Stimulated activated memory B cell treated with anti-CD40 and anti-IgM and Interleukin-4, amounts not matched to agents 10 μg/mL and 1 μg/mL and 100 μg/mL, for 72 hours (primary cell): ENCODE measurements around the gene MCFD2.

Source experiments
- ATAC-seq: fragments of 150-1000 bp; cut with Tn5 transposase; 2 replicates; pipeline ENCODE4 v1.10.0; 2021
- H3K27ac Mint-ChIP-seq: one replicate; pipeline ENCODE4 v1.8.0; 2022; ENCODE audit warnings: mild to moderate bottlenecking, mixed read lengths
- H3K27me3 Mint-ChIP-seq: one replicate; pipeline ENCODE4 v1.8.0; 2022; ENCODE audit warnings: mixed read lengths
- H3K36me3 Mint-ChIP-seq: one replicate; pipeline ENCODE4 v1.8.0; 2022; ENCODE audit warnings: mixed read lengths
- H3K4me1 Mint-ChIP-seq: one replicate; pipeline ENCODE4 v1.8.0; 2022; ENCODE audit warnings: mixed read lengths
- H3K4me3 Mint-ChIP-seq: one replicate; pipeline ENCODE4 v1.8.0; 2022; ENCODE audit warnings: mild to moderate bottlenecking, moderate library complexity, mixed read lengths
- H3K9me3 Mint-ChIP-seq: one replicate; pipeline ENCODE4 v1.8.0; 2022; ENCODE audit warnings: mixed read lengths

Gene MCFD2

DNA sequence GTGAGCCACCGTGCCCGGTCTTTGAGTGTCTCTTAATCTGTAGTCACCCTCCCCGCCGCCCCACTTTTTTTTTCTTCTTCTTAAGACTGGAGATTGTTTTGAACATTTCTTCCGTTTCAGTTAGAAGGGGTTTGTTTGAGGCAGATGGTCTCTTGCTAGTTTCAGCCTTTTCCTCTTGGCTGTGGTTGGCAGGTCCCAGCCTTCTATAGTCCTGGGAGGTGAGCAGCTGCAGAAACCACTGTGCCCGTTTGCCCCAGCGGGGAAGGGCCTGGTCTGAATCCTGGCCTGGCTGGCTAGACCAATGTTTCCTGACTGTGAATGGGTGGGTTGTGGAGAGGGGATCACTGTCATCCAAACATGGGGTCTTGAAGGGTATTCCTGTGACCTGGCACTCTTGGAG, 30.1 kb upstream of the MCFD2 start:
- Mint-ChIP-seq H3K9me3 (no peaks in the 10 kb centered on the region), H3K36me3 (peaks cover 19% of the 10 kb centered on the region), H3K27ac (peak overlapping the region; percentile 94), H3K4me3 (no peak overlapping the region), H3K27me3 (no peaks in the 10 kb centered on the region), H3K4me1 (peaks cover 81% of the 10 kb centered on the region)
- no peak for ATAC-seq

DNA sequence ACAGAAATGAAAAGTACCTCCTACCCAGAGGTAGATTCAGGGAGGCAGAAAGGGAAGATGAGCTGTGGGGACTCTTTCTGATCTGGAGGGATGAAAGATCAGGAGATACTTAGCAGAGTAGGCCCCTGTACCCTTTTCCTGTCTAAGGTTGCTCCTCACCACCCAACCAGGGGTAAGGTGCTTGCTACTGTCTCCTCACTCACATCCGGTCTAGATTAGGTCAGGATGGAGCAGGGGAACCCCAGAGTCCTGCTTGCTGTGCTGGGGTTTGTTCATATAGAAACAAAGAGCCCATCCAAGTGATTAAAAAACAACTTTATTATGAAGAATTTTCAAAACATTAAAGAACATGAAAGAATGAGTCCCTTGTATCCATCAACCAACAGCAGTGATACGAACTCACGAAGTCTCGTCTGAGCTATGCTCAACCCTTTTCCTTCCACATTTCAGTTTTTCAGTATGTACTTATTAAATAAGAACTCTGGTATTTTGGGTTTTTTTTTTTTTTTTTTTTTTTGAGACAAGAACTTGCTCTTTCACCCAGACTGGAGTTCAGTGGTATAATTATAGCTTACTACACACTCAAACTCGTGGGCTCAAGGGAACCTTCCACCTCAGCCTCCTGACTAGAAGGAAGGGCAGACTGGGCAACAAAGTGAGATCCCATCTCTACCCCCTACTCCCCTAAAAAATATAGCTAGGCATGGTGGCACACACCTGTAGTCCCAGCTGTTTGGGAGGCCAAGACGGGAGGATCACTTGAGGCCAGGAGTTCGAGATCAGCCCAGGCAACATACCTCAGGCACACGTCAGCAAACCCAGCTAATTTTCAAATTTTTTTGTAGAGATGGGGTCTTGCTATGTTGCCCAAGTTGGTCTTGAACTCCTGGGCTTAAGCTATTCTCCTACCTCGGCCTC, 28.5 kb upstream of the MCFD2 start:
- H3K4me1 Mint-ChIP-seq: peaks cover 79% of the 10 kb centered on the region

DNA sequence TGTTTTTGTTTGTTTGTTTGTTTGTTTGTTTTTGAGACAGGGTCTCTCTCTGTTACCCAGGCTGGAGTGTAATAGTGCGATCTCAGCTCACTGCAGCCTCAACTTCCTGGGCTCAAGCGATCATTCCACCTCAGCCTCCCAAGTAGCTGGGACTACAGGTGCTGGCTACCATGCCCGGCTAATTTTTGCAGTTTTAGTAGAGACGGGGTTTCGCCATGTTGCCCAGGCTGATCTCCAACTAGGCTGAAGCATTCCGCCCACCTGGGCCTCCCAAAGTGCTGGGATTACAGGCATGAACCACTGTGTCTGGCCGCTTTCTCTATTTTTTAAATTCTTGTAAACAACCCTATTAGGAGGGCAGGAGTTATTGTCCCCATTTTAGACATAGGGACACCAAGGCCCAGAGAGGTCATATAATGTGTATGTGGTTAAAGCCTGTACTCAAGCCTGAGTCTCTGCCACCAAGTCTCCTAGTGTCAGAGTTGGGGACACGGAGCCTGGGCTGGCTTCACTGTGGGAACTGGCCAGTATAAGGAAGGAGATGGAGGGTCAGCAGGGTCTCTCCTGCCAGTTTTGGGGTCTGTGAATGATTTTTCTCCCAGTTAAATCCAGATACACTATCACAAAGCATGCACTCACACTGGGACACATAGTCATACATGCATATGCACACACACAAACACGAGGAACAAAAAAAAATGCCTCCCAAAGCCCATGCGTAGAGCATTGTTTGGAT, 27.5 kb upstream of the MCFD2 start:
- Mint-ChIP-seq H3K36me3 (peaks cover 13% of the 10 kb centered on the region), H3K27ac (peak overlapping the region; percentile 94), H3K4me1 (peaks cover 74% of the 10 kb centered on the region), H3K9me3 (no peaks in the 10 kb centered on the region), H3K27me3 (no peaks in the 10 kb centered on the region), H3K4me3 (peak overlapping the region; percentile 98)
- no peak for ATAC-seq

More for the DNA sequence above, 28.5 kb upstream of the MCFD2 start:
- Mint-ChIP-seq H3K27me3 (no peaks in the 10 kb centered on the region), H3K27ac (peak overlapping the region; percentile 94), H3K4me3 (peak overlapping the region; percentile 98), H3K36me3 (peaks cover 13% of the 10 kb centered on the region), H3K9me3 (no peaks in the 10 kb centered on the region)
- peak; percentile 68 for ATAC-seq

DNA sequence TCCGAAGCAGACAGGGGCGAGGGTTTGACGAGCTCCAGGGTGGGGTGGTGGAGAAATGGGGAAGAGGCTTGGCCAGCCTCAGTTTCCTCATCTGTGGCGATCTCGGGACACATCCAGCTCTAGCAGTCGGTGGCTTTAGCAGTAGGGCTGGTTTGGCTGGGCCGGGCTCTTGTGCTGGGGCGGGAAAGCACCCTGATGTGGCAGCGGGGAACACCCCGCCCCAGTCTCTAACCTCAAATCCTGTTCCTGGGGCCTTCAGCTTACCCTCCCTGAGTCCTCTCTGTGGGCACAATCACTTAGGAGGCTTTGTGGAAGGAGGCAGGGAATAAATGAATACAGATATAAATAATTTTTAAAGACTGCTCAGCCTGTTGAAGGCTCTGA, 26.5 kb upstream of the MCFD2 start:
- Mint-ChIP-seq H3K27me3 (no peaks in the 10 kb centered on the region), H3K4me3 (peak overlapping the region; percentile 98), H3K9me3 (no peaks in the 10 kb centered on the region), H3K36me3 (peaks cover 16% of the 10 kb centered on the region), H3K27ac (peak overlapping the region; percentile 94), H3K4me1 (peaks cover 78% of the 10 kb centered on the region)
- ATAC-seq: peak; percentile 68

DNA sequence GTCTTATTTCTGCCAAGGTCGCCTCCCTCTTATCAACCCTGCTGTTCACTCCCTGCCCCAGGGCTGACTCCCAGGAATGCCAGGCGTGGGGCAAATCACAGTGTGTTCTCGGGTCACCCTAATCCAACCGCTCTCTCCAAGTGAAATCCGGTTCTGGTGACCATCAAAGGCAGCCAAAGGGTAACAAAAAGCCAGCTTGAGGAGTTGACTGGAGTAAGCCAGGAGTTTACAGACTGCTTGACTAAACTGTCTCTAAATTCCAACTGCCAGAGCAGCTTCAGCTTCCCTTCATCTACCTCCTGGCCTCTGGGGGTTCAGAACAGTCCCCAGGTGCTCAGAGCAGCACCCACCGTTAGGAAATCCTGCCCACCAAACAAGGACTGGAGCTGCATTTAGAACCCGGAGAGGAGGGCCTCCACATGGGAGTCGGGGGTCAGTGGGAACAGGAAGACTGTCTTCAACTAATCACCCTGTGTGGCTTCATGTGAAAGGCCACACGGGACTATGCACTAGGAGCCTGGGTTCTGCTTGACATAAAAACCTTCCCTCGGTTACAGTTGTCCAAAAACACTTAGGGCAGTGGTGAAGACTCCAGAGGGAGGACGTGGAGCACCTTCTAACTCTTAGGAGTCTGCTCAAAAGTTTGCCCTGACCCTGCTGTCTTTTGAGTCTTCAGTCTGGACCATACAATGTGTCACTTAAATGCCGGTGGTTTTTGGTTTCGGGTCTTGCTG, 24.2 kb upstream of the MCFD2 start:
- H3K36me3 Mint-ChIP-seq: peaks cover 11% of the 10 kb centered on the region
- ATAC-seq: no peak
- H3K27me3 Mint-ChIP-seq: no peaks in the 10 kb centered on the region
- H3K4me3 Mint-ChIP-seq: peak overlapping the region; percentile 92
- H3K27ac Mint-ChIP-seq: peak overlapping the region; percentile 95
- H3K4me1 Mint-ChIP-seq: peaks cover 67% of the 10 kb centered on the region
- no peaks in the 10 kb centered on the region for H3K9me3 Mint-ChIP-seq

DNA sequence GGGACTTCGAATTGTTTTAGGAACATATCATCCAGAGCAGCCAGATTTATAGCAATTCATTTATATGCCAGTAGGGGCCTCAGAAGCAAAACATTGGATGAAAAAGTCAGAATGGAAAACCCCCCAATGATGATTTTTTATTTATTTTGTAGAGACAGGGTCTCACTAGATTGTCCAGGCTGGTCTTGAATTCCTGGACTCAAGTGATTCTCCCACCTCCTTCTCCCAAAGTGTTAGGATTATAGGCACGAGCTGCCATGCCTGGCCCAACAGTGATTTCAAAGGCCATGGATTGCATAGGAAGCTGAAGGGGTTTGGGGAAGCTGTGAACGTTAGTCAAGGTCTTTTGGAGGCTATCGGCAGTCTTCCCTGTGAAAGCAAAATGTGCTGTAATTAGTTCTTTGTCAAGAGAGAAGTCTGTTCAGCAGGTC, 21.9 kb upstream of the MCFD2 start:
- ATAC-seq: no peak
- Mint-ChIP-seq H3K4me1 (peaks cover 64% of the 10 kb centered on the region), H3K27ac (peak overlapping the region; percentile 36)

DNA sequence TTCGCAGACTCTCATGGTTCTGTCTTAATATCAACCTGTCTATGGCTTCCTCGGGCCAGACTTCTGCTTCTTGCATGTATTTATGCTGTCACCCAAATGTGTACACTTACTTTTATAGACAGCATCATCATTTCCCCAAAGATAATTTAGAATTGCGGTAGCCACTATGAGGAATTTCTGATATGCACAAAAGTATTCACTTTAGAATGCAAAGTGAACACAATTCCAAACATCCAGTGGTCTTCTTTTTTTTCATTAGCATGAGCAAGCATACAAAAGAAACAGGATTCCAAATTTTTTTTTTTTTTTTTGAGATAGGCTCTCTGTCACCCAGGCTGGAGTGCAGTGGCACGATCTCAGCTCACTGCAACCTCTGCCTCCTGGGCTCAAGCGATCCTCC, 21.0 kb upstream of the MCFD2 start:
- Mint-ChIP-seq H3K9me3 (no peaks in the 10 kb centered on the region), H3K27me3 (no peaks in the 10 kb centered on the region), H3K4me1 (peaks cover 65% of the 10 kb centered on the region), H3K36me3 (peaks cover 17% of the 10 kb centered on the region), H3K4me3 (no peak overlapping the region), H3K27ac (no peak overlapping the region)
- no peak for ATAC-seq

More for the DNA sequence above, 21.9 kb upstream of the MCFD2 start:
- Mint-ChIP-seq H3K4me3 (no peak overlapping the region), H3K36me3 (peaks cover 17% of the 10 kb centered on the region), H3K9me3 (no peaks in the 10 kb centered on the region), H3K27me3 (no peaks in the 10 kb centered on the region)

DNA sequence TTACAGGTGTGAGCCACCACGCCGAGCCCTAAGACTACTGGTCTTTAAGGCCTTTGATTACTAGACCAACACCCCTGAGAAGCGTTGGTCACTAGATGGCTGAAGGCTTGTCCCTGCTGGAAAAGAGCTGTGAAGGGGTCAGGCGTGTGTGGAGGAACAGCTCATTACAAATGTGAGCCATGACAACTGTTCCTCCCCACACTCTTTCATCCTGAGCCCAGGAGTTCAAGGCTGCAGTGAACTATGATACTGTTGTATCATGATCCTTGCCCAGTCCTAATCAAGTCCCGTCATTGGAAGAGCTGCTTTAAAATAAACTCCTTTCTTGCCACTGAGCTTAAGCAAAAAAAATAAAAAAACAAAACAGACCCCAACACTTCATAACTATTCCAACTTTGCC, 19.5 kb upstream of the MCFD2 start:
- Mint-ChIP-seq H3K27me3 (no peaks in the 10 kb centered on the region), H3K4me1 (peaks cover 58% of the 10 kb centered on the region), H3K4me3 (no peak overlapping the region), H3K9me3 (no peaks in the 10 kb centered on the region), H3K36me3 (peaks cover 17% of the 10 kb centered on the region), H3K27ac (no peak overlapping the region)
- no peak for ATAC-seq

DNA sequence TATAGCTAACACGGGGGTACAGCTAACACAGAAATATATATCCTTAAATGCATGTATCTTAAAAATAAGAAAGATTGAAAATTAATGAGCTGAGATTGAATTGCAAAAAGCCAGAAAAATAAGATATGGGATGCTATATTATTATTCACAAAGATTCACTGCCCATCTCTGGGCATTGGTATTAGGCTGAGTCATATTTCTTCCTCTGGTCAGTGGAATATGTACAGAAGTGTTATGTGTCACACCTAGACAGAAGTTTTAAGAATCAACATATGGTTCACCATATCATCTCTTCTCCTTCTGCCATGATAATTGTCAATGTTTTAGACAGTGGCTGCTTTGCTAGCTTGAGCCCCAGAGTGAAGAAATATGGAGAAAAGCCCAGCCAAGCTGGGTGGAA, 14.0 kb upstream of the MCFD2 start:
- Mint-ChIP-seq H3K9me3 (peaks cover 4% of the 10 kb centered on the region), H3K4me3 (no peak overlapping the region), H3K4me1 (peaks cover 25% of the 10 kb centered on the region), H3K36me3 (peaks cover 22% of the 10 kb centered on the region), H3K27ac (no peak overlapping the region), H3K27me3 (no peaks in the 10 kb centered on the region)
- no peak for ATAC-seq

DNA sequence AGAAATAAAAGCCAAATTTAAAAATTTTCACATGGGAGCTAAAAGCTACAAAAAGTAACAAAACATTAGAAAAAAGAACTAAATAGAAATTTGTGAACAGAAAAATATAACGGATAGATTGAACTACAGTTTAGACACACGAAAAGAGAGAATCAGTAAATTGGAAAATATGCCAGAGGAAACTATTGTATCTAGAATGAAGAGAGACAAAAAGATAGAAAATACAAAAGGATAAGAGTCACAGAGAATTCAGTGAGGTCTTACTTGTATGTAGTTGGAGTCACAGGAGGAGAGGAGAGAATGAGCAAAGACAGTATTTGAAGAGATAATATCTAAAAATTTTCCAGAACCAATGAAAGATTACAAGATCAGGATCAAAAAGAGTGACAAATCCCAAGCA, 11.3 kb upstream of the MCFD2 start:
- peaks cover 4% of the 10 kb centered on the region for H3K9me3 Mint-ChIP-seq

DNA sequence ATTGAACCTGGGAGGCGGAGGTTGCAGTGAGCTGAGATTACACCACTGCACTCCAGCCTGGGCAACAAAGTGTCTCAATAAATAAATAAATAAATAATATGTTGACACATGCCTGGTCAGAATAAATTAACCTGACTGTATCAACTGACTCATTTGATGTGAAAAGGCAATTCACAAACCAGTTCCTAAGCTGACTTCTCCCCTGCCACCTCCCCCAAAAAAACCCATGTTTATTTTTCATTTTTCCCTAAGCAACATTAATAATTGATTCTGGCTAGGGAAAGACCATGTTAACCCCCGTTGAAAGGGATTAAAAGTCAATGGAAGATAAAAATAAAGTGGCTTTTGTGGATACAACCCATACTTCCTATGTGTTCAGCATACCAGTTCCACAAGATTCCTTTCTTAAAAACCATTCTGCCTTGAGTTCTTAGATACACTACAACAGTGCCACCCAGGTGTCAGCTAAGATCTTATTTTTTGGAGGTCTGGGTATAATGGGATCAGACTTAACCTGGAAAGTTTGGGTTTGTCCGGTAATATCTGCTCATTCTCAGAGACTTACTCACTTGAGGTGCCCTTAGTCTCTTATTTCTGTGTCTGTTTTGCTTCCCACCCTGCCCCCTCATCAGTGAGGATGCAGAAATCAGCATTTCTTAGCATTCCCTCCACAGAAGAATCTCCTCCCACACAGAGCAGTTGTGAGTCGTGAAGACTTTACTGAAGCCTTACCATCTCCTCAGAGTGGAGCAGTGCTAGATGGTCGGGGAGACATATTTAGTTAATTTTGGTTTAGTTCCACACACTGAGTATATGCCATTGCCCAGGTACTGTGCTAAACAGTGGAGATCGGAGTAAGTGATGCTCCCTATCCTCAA, 10.1 kb upstream of the MCFD2 start:
- peaks cover 4% of the 10 kb centered on the region for H3K9me3 Mint-ChIP-seq
- no peak overlapping the region for H3K27ac Mint-ChIP-seq
- H3K4me3 Mint-ChIP-seq: no peak overlapping the region
- peaks cover 17% of the 10 kb centered on the region for H3K36me3 Mint-ChIP-seq
- H3K4me1 Mint-ChIP-seq: no peaks in the 10 kb centered on the region
- no peaks in the 10 kb centered on the region for H3K27me3 Mint-ChIP-seq
- no peak for ATAC-seq

More for the DNA sequence above, 11.3 kb upstream of the MCFD2 start:
- Mint-ChIP-seq H3K4me1 (no peaks in the 10 kb centered on the region), H3K27ac (no peak overlapping the region), H3K36me3 (peaks cover 17% of the 10 kb centered on the region), H3K27me3 (no peaks in the 10 kb centered on the region), H3K4me3 (no peak overlapping the region)
- ATAC-seq: no peak

DNA sequence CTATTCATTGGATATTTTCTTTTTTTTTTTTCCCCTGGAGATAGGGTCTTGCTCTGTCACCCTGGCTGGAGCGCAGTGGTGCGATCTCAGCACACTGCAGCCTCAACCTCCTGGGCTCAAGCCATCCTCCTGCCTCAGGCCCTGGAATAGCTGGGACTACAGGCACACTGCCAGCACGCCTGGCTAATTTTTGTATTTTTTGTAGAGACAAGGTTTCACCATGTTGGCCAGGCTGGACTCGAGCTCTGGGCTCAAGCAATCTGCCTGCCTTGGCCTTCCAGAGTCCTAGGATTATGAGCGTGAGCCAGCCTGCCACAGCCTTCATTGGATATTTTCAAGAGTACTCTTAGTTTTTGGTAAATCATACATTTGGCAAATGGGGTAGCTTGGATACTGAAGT, 9.0 kb upstream of the MCFD2 start:
- Mint-ChIP-seq H3K36me3 (peaks cover 17% of the 10 kb centered on the region), H3K4me3 (no peak overlapping the region), H3K27me3 (no peaks in the 10 kb centered on the region), H3K4me1 (no peaks in the 10 kb centered on the region), H3K27ac (no peak overlapping the region), H3K9me3 (peaks cover 4% of the 10 kb centered on the region)
- no peak for ATAC-seq

DNA sequence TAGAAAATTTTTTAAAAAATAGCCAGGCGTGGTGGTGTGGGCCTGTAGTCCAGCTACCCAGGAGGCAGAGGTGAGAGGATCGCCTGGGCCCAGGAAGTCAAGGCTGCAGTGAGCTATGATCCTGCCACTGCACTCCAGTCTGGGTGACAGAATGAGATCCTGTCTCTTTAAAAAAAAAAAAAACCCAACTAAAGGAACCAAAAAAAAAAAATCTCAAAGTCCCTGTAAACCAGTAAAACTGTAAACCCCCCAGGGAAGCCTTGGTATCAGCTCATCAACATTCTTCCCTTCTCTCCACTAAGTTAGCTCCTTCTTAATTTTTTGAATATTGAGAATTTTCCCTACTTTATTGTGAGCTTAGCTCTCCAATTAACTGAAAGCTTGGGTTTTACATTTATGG, 8.4 kb upstream of the MCFD2 start:
- peaks cover 17% of the 10 kb centered on the region for H3K36me3 Mint-ChIP-seq
- peaks cover 4% of the 10 kb centered on the region for H3K9me3 Mint-ChIP-seq
- no peak overlapping the region for H3K4me3 Mint-ChIP-seq
- no peak overlapping the region for H3K27ac Mint-ChIP-seq
- no peak for ATAC-seq
- no peaks in the 10 kb centered on the region for H3K4me1 Mint-ChIP-seq
- H3K27me3 Mint-ChIP-seq: no peaks in the 10 kb centered on the region

DNA sequence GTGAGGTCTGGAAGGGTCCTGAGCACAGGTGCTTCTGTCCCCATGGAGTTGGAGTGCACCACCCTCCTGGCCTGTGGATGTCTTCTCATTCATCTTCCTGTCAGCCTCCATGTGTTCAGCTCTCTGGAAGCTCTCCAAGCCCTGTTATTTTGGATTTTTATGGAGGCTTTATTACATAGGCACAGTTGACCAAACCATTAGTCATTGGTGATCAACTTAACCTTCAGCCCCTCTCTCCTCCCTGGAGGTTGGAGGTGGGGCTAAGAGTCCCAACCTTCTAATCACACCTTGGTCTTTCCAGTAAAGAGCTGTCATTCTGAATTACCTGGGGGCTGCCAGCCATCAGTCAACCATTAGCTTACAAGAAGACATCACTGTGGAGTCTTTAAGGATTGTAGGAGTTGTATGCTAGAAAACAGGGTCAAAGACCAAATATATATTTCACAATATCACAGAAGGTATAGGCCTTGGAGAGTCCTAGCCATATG, 7.5 kb upstream of the MCFD2 start:
- Mint-ChIP-seq H3K9me3 (peaks cover 4% of the 10 kb centered on the region), H3K27ac (no peak overlapping the region), H3K36me3 (peaks cover 17% of the 10 kb centered on the region), H3K4me1 (peaks cover 5% of the 10 kb centered on the region), H3K4me3 (no peak overlapping the region), H3K27me3 (no peaks in the 10 kb centered on the region)
- no peak for ATAC-seq
